HFFc6 (cell line): ENCODE measurements around the gene CACNA1G. TPM values are rescaled to one million over a fixed set of nuclear protein-coding genes. Genes with fewer than 3 reads are reported as not detected.
A peak's percentile ranks its signal among the peaks of the same experiment; 100 is the strongest.

Source experiments
- DNase-seq: peaks from one replicate; pipeline ENCODE4 v3.0.0-alpha.2; 2018
- H3K27ac Mint-ChIP-seq: 2 replicates; pipeline ENCODE4 v1.8.0; 2020; ENCODE audit warnings: mild to moderate bottlenecking, mixed read lengths
- H3K27me3 Mint-ChIP-seq: 2 replicates; pipeline ENCODE4 v1.8.0; 2021; ENCODE audit warnings: mild to moderate bottlenecking, moderate library complexity, mixed read lengths; ENCODE audit not compliant: insufficient read depth
- H3K36me3 Mint-ChIP-seq: 2 replicates; pipeline ENCODE4 v1.8.0; 2021; ENCODE audit warnings: low read depth, mixed read lengths
- H3K4me1 Mint-ChIP-seq: 2 replicates; pipeline ENCODE4 v1.8.0; 2020; ENCODE audit warnings: low read depth, mixed read lengths
- H3K4me3 Mint-ChIP-seq: 2 replicates; pipeline ENCODE4 v1.8.0; 2020; ENCODE audit warnings: mild to moderate bottlenecking, moderate library complexity, mixed read lengths
- H3K9me3 Mint-ChIP-seq: 2 replicates; pipeline ENCODE4 v1.8.0; 2020; ENCODE audit warnings: mild to moderate bottlenecking, mixed read lengths
- CTCF ChIP-seq: fragments of 200-600 bp; sonication (generic); IDR thresholded peaks from 2 replicates; pipeline ENCODE4 v1.5.0; 2021; ENCODE audit warnings: antibody characterized with exemption, mild to moderate bottlenecking
- total RNA-seq, 6 experiments: library from RNA; stranded (reverse); fragmentation: NEBNext Ultra II Directional; extraction: Animal tissue kit (Norgen Biotek cat#: 25700); gene quantifications; 2 replicates in 1 of 6; 3 replicates in 5 of 6; pipeline ENCODE4 v1.2.3, GENCODE V29; 2021

The CACNA1G gene
- total RNA-seq, 6 experiments from 2014 or later = 0.03 to 0.19 (median 0.05) TPM; not detected in 1

GRCh38 chr17:50533720-50534148 lies 26.8 kb upstream of the CACNA1G start:
- Mint-ChIP-seq H3K9me3 (no peaks in the 10 kb centered on the region), H3K4me1 (peaks cover 16% of the 10 kb centered on the region), H3K27me3 (peaks cover 45% of the 10 kb centered on the region), H3K36me3 (no peaks in the 10 kb centered on the region), H3K27ac (no peak overlapping the region), H3K4me3 (peak overlapping the region; percentile 36; the same call in 1 of the 2 replicates)
- DNase-seq = no peak
- TF ChIP-seq CTCF = no peak

GRCh38 chr17:50534222-50534978 lies 26.1 kb upstream of the CACNA1G start:
- peaks cover 45% of the 10 kb centered on the region for H3K27me3 Mint-ChIP-seq

GRCh38 chr17:50534979-50535326 lies 25.6 kb upstream of the CACNA1G start:
- H3K4me3 Mint-ChIP-seq = no peak overlapping the region
- H3K27ac Mint-ChIP-seq = no peak overlapping the region
- H3K9me3 Mint-ChIP-seq = no peaks in the 10 kb centered on the region
- no peak for TF ChIP-seq CTCF
- peaks cover 40% of the 10 kb centered on the region for H3K27me3 Mint-ChIP-seq
- no peak for DNase-seq
- H3K4me1 Mint-ChIP-seq = peaks cover 16% of the 10 kb centered on the region
- H3K36me3 Mint-ChIP-seq = no peaks in the 10 kb centered on the region

More at GRCh38 chr17:50534222-50534978, 26.1 kb upstream of the CACNA1G start:
- H3K4me1 Mint-ChIP-seq = peaks cover 16% of the 10 kb centered on the region
- no peaks in the 10 kb centered on the region for H3K9me3 Mint-ChIP-seq
- no peaks in the 10 kb centered on the region for H3K36me3 Mint-ChIP-seq
- no peak for DNase-seq
- H3K4me3 Mint-ChIP-seq = peak overlapping the region; percentile 36; the same call in 1 of the 2 replicates
- H3K27ac Mint-ChIP-seq = no peak overlapping the region
- peak; percentile 50 for TF ChIP-seq CTCF

DNA sequence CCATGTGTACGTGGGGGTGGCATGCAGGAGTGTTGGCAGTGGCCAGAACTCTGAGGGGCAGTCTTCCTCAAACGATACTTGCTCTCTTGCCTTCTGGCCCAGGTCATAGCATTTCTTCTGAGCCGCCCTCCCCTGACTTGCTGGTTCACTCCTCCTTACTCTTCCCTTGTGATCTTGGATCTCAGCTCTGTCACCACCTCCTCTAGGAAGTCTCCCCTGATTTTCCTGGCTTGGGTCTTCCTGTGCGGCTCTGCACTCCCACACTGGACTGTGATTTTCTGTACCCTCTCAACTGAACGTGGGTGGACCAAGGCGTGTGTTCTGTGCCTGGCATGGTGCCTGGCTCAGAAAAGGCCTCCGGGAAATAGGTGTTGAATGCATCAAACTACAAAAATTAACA lies 25.1 kb upstream of the CACNA1G start:
- H3K27me3 Mint-ChIP-seq = peaks cover 37% of the 10 kb centered on the region

More for the DNA sequence above, 25.1 kb upstream of the CACNA1G start:
- DNase-seq = no peak
- TF ChIP-seq CTCF = no peak
- Mint-ChIP-seq H3K4me1 (peaks cover 16% of the 10 kb centered on the region), H3K27ac (no peak overlapping the region; the same call in 1 of the 2 replicates), H3K36me3 (no peaks in the 10 kb centered on the region), H3K9me3 (no peaks in the 10 kb centered on the region), H3K4me3 (no peak overlapping the region)
